CD4-positive, alpha-beta T cell (primary cell): ENCODE data around the gene DUOXA2. TPM values are rescaled to one million over a fixed set of nuclear protein-coding genes. Genes with fewer than 3 reads are reported as not detected.

Experiments
- ATAC-seq: fragments of 200-7000 bp; cut with Tn5 transposase; one replicate; pipeline ENCODE4 v1.10.0; 2022; ENCODE audit warnings: mild to moderate bottlenecking; ENCODE audit not compliant: poor library complexity
- CTCF ChIA-PET: fragments of 350-600 bp; sonication (Branson Sonifier 250); formaldehyde crosslinking; loops from one replicate; lab custom pipeline; 2021; ENCODE audit warnings: antibody characterized with exemption, inconsistent platforms; lab: Charles Lee
- POLR2A ChIA-PET: fragments of 350-600 bp; sonication (Branson Sonifier 250); formaldehyde crosslinking; loops from one replicate; lab custom pipeline; 2021; ENCODE audit warnings: antibody characterized with exemption, inconsistent platforms; lab: Charles Lee
- DNase-seq, 14 experiments: peaks; one replicate each; pipeline ENCODE4 v3.0.0-alpha.2; 2013 to 2020; ENCODE audit warnings: mixed read lengths in 2 of 14
- H3K27ac ChIP-seq, 2 donors: one replicate each; pipeline versions ENCODE4 v1.5.1 to v1.7.0; 2013; ENCODE audit warnings: low read length in 2 of 2, low read depth in 1 of 2, mild to moderate bottlenecking in 1 of 2
- H3K27me3 ChIP-seq, 2 experiments: 1 replicate in 1 of 2; 2 replicates in 1 of 2; pipeline versions ENCODE4 v1.6.1 to v1.7.0; 2013; ENCODE audit warnings: low read length in 2 of 2, control low read depth in 1 of 2, mild to moderate bottlenecking in 1 of 2, moderate library complexity in 1 of 2; ENCODE audit not compliant: insufficient read depth in 2 of 2, control insufficient read depth in 1 of 2
- H3K36me3 ChIP-seq: one replicate; pipeline ENCODE4 v1.6.1; 2013; ENCODE audit warnings: low read length, control low read depth; ENCODE audit not compliant: insufficient read depth
- H3K4me1 ChIP-seq: one replicate; pipeline ENCODE4 v1.6.1; 2013; ENCODE audit warnings: low read length, control low read depth; ENCODE audit not compliant: insufficient read depth
- H3K4me3 ChIP-seq: one replicate; pipeline ENCODE4 v1.5.1; 2013; ENCODE audit warnings: mild to moderate bottlenecking, low read length, moderate library complexity
- H3K9me3 ChIP-seq, 2 experiments: 1 replicate in 1 of 2; 2 replicates in 1 of 2; pipeline versions ENCODE4 v1.6.1 to v1.7.0; 2013; ENCODE audit warnings: low read length in 2 of 2, mild to moderate bottlenecking in 2 of 2, control low read depth in 1 of 2, moderate library complexity in 1 of 2; ENCODE audit not compliant: control insufficient read depth in 1 of 2, insufficient read depth in 1 of 2
- H3K27ac Mint-ChIP-seq: one replicate; pipeline ENCODE4 v1.8.0; 2020; ENCODE audit warnings: mixed read lengths
- H3K27me3 Mint-ChIP-seq: one replicate; pipeline ENCODE4 v1.8.0; 2021; ENCODE audit warnings: mixed read lengths
- H3K36me3 Mint-ChIP-seq: one replicate; pipeline ENCODE4 v1.8.0; 2021; ENCODE audit warnings: low read depth, mixed read lengths
- H3K4me1 Mint-ChIP-seq: one replicate; pipeline ENCODE4 v1.8.0; 2021; ENCODE audit warnings: low read depth, mixed read lengths
- H3K4me3 Mint-ChIP-seq: one replicate; pipeline ENCODE4 v1.8.0; 2020; ENCODE audit warnings: mild to moderate bottlenecking, mixed read lengths
- H3K9me3 Mint-ChIP-seq: one replicate; pipeline ENCODE4 v1.8.0; 2020; ENCODE audit warnings: mixed read lengths
- CTCF ChIP-seq: fragments of 200-600 bp; IDR thresholded peaks from one replicate; pipeline ENCODE4 v1.8.0; 2022; ENCODE audit warnings: antibody characterized with exemption, mild to moderate bottlenecking
- intact Hi-C, 2 experiments: fragments of 100-400 bp; cut with DNase I in 1 of 2; cut with micrococcal nuclease in 1 of 2; formaldehyde crosslinking; loops; one replicate each; pipeline versions ENCODE4 v1.15.1 to v1.9.0; 2023 to 2025; cut with DNase I, micrococcal nuclease
- total RNA-seq, 174 experiments: library from RNA in 2 of 174; stranded (reverse) in 2 of 174; gene quantifications; one replicate each; pipeline ENCODE4 v1.2.3 and lab custom pipeline; 2021 to 2026

DUOXA2 gene
- total RNA-seq, 2 experiments from 2014 or later, result not detected

GRCh38 chr15:45129651-45130129, 15.6 kb downstream of the DUOXA2 start, which contains the start of the genes DUOX1 and DUOXA1:
DUOX1 (plus strand) TSS chr15:45129994; CDS start chr15:45131967, 1,973 bp downstream.
DUOXA1 (minus strand) TSS chr15:45129879; CDS start chr15:45123014, 6,865 bp downstream.
- DNase-seq, result peak in 8 of 14 experiments; percentile 19 to 48 (median 38)
- H3K4me1 Mint-ChIP-seq, result peaks cover 13% of the 10 kb centered on the region
- no peak for TF ChIP-seq CTCF
- Histone ChIP-seq H3K27me3 (peaks cover 57 to 66% of the 10 kb centered on the region in 2 experiments), H3K27ac (no peak within 1 kb of the TSS), H3K4me1 (peaks cover 16% of the 10 kb centered on the region), H3K36me3 (no peaks in the 10 kb centered on the region), H3K9me3 (peaks cover 0 to 8% of the 10 kb centered on the region in 2 experiments), H3K4me3 (peak within 1 kb of the TSS; percentile 26)
- H3K9me3 Mint-ChIP-seq, result no peaks in the 10 kb centered on the region
- no peaks in the 10 kb centered on the region for H3K36me3 Mint-ChIP-seq
- peak within 1 kb of the TSS; percentile 40 for H3K4me3 Mint-ChIP-seq
- CTCF ChIA-PET, result no interaction called here
- peak; percentile 72 for ATAC-seq
- H3K27me3 Mint-ChIP-seq, result peaks cover 84% of the 10 kb centered on the region
- POLR2A ChIA-PET, result no interaction called here
- H3K27ac Mint-ChIP-seq, result no peak within 1 kb of the TSS
- intact Hi-C loops, result loop anchor here (5.0 kb wide), 2 partner anchors 38 to 268 kb away; no protein-coding TSS in a partner anchor

- H3K36me3 ChIP-seq, result no peaks in the 10 kb centered on the region
- no peaks in the 10 kb centered on the region for H3K9me3 Mint-ChIP-seq
- H3K27ac Mint-ChIP-seq, result no peak overlapping the region
- no peak for TF ChIP-seq CTCF
- DNase-seq (no peak), ATAC-seq (no peak)
- H3K36me3 Mint-ChIP-seq, result no peaks in the 10 kb centered on the region
- no peak overlapping the region for H3K27ac ChIP-seq
- H3K9me3 ChIP-seq, result peaks cover 0 to 8% of the 10 kb centered on the region in 2 experiments
- ChIA-PET CTCF (interaction anchor here (1.1 kb wide), 1 partner anchor 12 kb away, joined by 5 read pairs; no protein-coding TSS in a partner anchor), POLR2A (interaction anchor here (0.6 kb wide), 1 partner anchor 122 kb away, joined by 3 read pairs; no protein-coding TSS in a partner anchor)
- H3K27me3 ChIP-seq, result peaks cover 59 to 64% of the 10 kb centered on the region in 2 experiments
- intact Hi-C loops, result no loop called here
- H3K27me3 Mint-ChIP-seq, result peaks cover 80% of the 10 kb centered on the region
- H3K4me3 Mint-ChIP-seq, result peak overlapping the region; percentile 40
- H3K4me1 ChIP-seq, result peaks cover 23% of the 10 kb centered on the region
- peaks cover 15% of the 10 kb centered on the region for H3K4me1 Mint-ChIP-seq
- no peak overlapping the region for H3K4me3 ChIP-seq
Measured at GRCh38 chr15:45130291-45131000, 16.3 kb downstream of the DUOXA2 start.

GRCh38 chr15:45131510-45131909, 17.4 kb downstream of the DUOXA2 start:
- Mint-ChIP-seq H3K27ac (no peak overlapping the region), H3K4me3 (no peak overlapping the region), H3K27me3 (peaks cover 75% of the 10 kb centered on the region), H3K4me1 (peaks cover 22% of the 10 kb centered on the region), H3K36me3 (no peaks in the 10 kb centered on the region), H3K9me3 (no peaks in the 10 kb centered on the region)
- H3K36me3 ChIP-seq, result no peaks in the 10 kb centered on the region
- TF ChIP-seq CTCF, result no peak
- no peak overlapping the region for H3K27ac ChIP-seq
- ATAC-seq, result no peak
- intact Hi-C loops, result no loop called here
- H3K4me3 ChIP-seq, result no peak overlapping the region
- DNase-seq, result no peak
- ChIA-PET CTCF (interaction anchor here (1.1 kb wide), 1 partner anchor 13 kb away, joined by 5 read pairs; no protein-coding TSS in a partner anchor), POLR2A (interaction anchor here (0.6 kb wide), 1 partner anchor 123 kb away, joined by 3 read pairs; no protein-coding TSS in a partner anchor)
- H3K9me3 ChIP-seq, result peaks cover 0 to 8% of the 10 kb centered on the region in 2 experiments
- H3K27me3 ChIP-seq, result peaks cover 60 to 64% of the 10 kb centered on the region in 2 experiments
- H3K4me1 ChIP-seq, result peaks cover 31% of the 10 kb centered on the region
